Nephron (organoid): ENCODE data around the gene SIDT1.

Experiments
- H3K27ac Mint-ChIP-seq, 3 experiments: 2 replicates each; pipeline ENCODE4 v1.8.0; 2020; ENCODE audit warnings: mixed read lengths in 3 of 3, mild to moderate bottlenecking in 2 of 3, moderate library complexity in 1 of 3
- H3K27me3 Mint-ChIP-seq: 2 replicates; pipeline ENCODE4 v1.8.0; 2021; ENCODE audit warnings: low read depth, mild to moderate bottlenecking, moderate library complexity, mixed read lengths
- H3K36me3 Mint-ChIP-seq: 2 replicates; pipeline ENCODE4 v1.8.0; 2020; ENCODE audit warnings: low read depth, mixed read lengths
- H3K4me1 Mint-ChIP-seq: 2 replicates; pipeline ENCODE4 v1.8.0; 2020; ENCODE audit warnings: mixed read lengths
- H3K4me3 Mint-ChIP-seq, 3 experiments: 2 replicates each; pipeline ENCODE4 v1.8.0; 2020; ENCODE audit warnings: mild to moderate bottlenecking in 3 of 3, mixed read lengths in 3 of 3, moderate library complexity in 2 of 3
- H3K9me3 Mint-ChIP-seq: 2 replicates; pipeline ENCODE4 v1.8.0; 2020; ENCODE audit warnings: mixed read lengths
- TF ChIP-seq, protein P1 (sequence below), 3 experiments: fragments of 200-600 bp; sonication (generic); IDR thresholded peaks; one replicate each; pipeline ENCODE4 v1.5.0; 2021; ENCODE audit warnings: antibody characterized with exemption in 3 of 3; ENCODE audit not compliant: unreplicated experiment in 3 of 3

SIDT1 gene

GRCh38 chr3:113658107-113658506, 125.8 kb downstream of the SIDT1 start:
- Mint-ChIP-seq H3K4me1 (peaks cover 34% of the 10 kb centered on the region), H3K9me3 (no peaks in the 10 kb centered on the region), H3K4me3 (no peak overlapping the region), H3K27ac (peak overlapping the region in 1 of 3 experiments; percentile 29), H3K36me3 (peaks cover 69% of the 10 kb centered on the region), H3K27me3 (no peaks in the 10 kb centered on the region)
- TF ChIP-seq, protein P1, sequence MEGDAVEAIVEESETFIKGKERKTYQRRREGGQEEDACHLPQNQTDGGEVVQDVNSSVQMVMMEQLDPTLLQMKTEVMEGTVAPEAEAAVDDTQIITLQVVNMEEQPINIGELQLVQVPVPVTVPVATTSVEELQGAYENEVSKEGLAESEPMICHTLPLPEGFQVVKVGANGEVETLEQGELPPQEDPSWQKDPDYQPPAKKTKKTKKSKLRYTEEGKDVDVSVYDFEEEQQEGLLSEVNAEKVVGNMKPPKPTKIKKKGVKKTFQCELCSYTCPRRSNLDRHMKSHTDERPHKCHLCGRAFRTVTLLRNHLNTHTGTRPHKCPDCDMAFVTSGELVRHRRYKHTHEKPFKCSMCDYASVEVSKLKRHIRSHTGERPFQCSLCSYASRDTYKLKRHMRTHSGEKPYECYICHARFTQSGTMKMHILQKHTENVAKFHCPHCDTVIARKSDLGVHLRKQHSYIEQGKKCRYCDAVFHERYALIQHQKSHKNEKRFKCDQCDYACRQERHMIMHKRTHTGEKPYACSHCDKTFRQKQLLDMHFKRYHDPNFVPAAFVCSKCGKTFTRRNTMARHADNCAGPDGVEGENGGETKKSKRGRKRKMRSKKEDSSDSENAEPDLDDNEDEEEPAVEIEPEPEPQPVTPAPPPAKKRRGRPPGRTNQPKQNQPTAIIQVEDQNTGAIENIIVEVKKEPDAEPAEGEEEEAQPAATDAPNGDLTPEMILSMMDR (IDR thresholded peaks at IDR 0.05; ENCODE audit: unreplicated experiment in 3 of 3), result no peak

GRCh38 chr3:113659101-113659541, 126.8 kb downstream of the SIDT1 start:
- H3K27me3 Mint-ChIP-seq, result no peaks in the 10 kb centered on the region
- H3K27ac Mint-ChIP-seq, result no peak overlapping the region
- peaks cover 34% of the 10 kb centered on the region for H3K4me1 Mint-ChIP-seq
- no peaks in the 10 kb centered on the region for H3K9me3 Mint-ChIP-seq
- no peak overlapping the region for H3K4me3 Mint-ChIP-seq
- TF ChIP-seq, protein P1 (IDR thresholded peaks at IDR 0.05; ENCODE audit: unreplicated experiment in 3 of 3), result no peak
- H3K36me3 Mint-ChIP-seq, result peaks cover 78% of the 10 kb centered on the region

DNA sequence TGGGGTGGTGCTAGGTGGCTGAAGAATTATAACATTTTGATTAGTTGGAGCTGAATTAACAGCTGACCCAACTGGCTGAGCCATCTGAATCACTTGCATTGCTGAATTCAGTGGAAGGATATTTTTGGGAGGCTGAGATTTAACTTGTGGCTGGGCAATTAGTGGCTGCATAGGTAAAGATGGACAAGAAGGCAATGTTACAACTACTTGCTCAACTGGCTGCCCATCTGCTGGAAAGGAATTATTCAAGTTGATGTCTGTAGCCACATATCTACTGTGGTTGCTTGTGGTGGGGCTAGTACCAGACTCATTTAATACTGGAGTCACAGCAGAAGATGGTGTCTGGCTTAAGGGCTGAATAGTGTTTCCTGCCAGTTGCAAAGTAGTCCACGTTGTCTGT, 127.6 kb downstream of the SIDT1 start:
- Mint-ChIP-seq H3K4me3 (no peak overlapping the region), H3K4me1 (peaks cover 28% of the 10 kb centered on the region), H3K27ac (peak overlapping the region in 1 of 3 experiments; percentile 6), H3K36me3 (peaks cover 79% of the 10 kb centered on the region), H3K9me3 (no peaks in the 10 kb centered on the region), H3K27me3 (no peaks in the 10 kb centered on the region)
- TF ChIP-seq, protein P1 (IDR thresholded peaks at IDR 0.05; ENCODE audit: unreplicated experiment in 3 of 3), result no peak

GRCh38 chr3:113660458-113660857, 128.1 kb downstream of the SIDT1 start:
- Mint-ChIP-seq H3K36me3 (peaks cover 80% of the 10 kb centered on the region), H3K9me3 (no peaks in the 10 kb centered on the region), H3K4me3 (no peak overlapping the region), H3K27ac (peak overlapping the region in 1 of 3 experiments; percentile 14), H3K27me3 (no peaks in the 10 kb centered on the region), H3K4me1 (peaks cover 26% of the 10 kb centered on the region)
- TF ChIP-seq, protein P1 (IDR thresholded peaks at IDR 0.05; ENCODE audit: unreplicated experiment in 3 of 3), result no peak

DNA sequence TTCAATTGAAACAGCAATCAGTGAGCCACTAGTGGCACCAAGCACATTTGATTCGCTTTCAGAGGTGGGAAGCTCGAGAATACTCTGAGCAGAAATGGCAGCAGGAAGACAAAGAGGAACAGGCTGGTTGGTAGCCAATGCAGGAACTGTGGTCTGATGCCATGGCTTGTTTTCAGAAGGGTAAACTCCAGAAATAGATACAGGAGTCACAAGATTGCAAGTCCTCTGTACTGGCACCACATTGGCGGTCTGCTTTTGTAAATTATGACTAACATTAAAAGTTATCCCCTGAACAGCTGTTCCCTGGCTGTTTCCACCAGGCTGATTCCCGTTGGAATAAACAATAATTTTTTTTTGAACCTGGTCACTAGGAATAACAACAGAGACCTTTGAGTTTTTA, 128.5 kb downstream of the SIDT1 start:
- H3K4me3 Mint-ChIP-seq, result no peak overlapping the region
- H3K9me3 Mint-ChIP-seq, result no peaks in the 10 kb centered on the region
- peaks cover 76% of the 10 kb centered on the region for H3K36me3 Mint-ChIP-seq
- H3K27ac Mint-ChIP-seq, result peak overlapping the region in 1 of 3 experiments; percentile 14
- no peaks in the 10 kb centered on the region for H3K27me3 Mint-ChIP-seq
- TF ChIP-seq, protein P1 (IDR thresholded peaks at IDR 0.05; ENCODE audit: unreplicated experiment in 3 of 3), result no peak
- peaks cover 26% of the 10 kb centered on the region for H3K4me1 Mint-ChIP-seq

GRCh38 chr3:113662824-113663223, 130.5 kb downstream of the SIDT1 start:
- H3K36me3 Mint-ChIP-seq, result peaks cover 57% of the 10 kb centered on the region
- peaks cover 29% of the 10 kb centered on the region for H3K4me1 Mint-ChIP-seq
- peak overlapping the region in 2 of 3 experiments; percentile 1 to 62 for H3K27ac Mint-ChIP-seq
- no peaks in the 10 kb centered on the region for H3K9me3 Mint-ChIP-seq
- no peak overlapping the region for H3K4me3 Mint-ChIP-seq
- TF ChIP-seq, protein P1 (IDR thresholded peaks at IDR 0.05; ENCODE audit: unreplicated experiment in 3 of 3), result no peak
- H3K27me3 Mint-ChIP-seq, result no peaks in the 10 kb centered on the region
